ENCODE results near the gene TNK1. TPM values are rescaled to one million over a fixed set of nuclear protein-coding genes. Genes with fewer than 3 reads are reported as not detected.

Gene TNK1
- total and polyA plus RNA-seq, 2 of the 8 experiments (the other 6 are each of a cell fraction or from before 2014, with no cell fraction given) = 7.6 to 9.5 TPM

- Histone ChIP-seq H3K27ac (ENCODE audit: low read depth, low read length) (no peak overlapping the region), H4K8ac (ENCODE audit: extremely low read depth, insufficient read depth, low read length) (peak overlapping the region; percentile 5; the same call in 1 of the 2 replicates), H3K4me3 (ENCODE audit: extremely low read depth in 1 of 4, insufficient read depth in 2 of 4, low read depth in 3 of 4, low read length in 4 of 4) (no peak overlapping the region), H2AK5ac (ENCODE audit: low read depth, low read length) (no peak overlapping the region), H3K14ac (ENCODE audit: insufficient read length) (no peak overlapping the region), H2BK120ac (replicated peaks; ENCODE audit: low read depth, low read length) (no peak overlapping the region), H3K27me3 (replicated peaks in 1 of 4; ENCODE audit: control insufficient read depth in 3 of 4, extremely low read depth in 1 of 4, insufficient read depth in 3 of 4, low read length in 3 of 4) (no peaks in the 10 kb centered on the region), H3K18ac (ENCODE audit: extremely low read depth, low read length) (no peak overlapping the region), H3K23me2 (ENCODE audit: low read depth, low read length) (no peaks in the 10 kb centered on the region), H2BK15ac (ENCODE audit: low read length) (no peak overlapping the region), H4K91ac (replicated peaks; ENCODE audit: insufficient read length, low read length) (no peak overlapping the region), H4K20me1 (replicated peaks in 1 of 2; ENCODE audit: control insufficient read depth in 1 of 2, insufficient read depth in 2 of 2, low read length in 2 of 2) (no peaks in the 10 kb centered on the region), H4K5ac (ENCODE audit: insufficient read length, low read depth, low read length) (no peak overlapping the region), H3K4me1 (replicated peaks in 1 of 4; ENCODE audit: control insufficient read depth in 3 of 4, insufficient read depth in 4 of 4, low read length in 3 of 4) (no peaks in the 10 kb centered on the region), H3K56ac (replicated peaks; ENCODE audit: insufficient read length, low read depth, low read length) (no peak overlapping the region), H2BK12ac (ENCODE audit: low read depth, low read length) (no peak overlapping the region), H3K9ac (replicated peaks in 1 of 4; ENCODE audit: extremely low read depth in 1 of 4, low read depth in 3 of 4, low read length in 3 of 4) (no peak overlapping the region), H2BK20ac (ENCODE audit: low read length) (no peak overlapping the region), H3K4ac (replicated peaks; ENCODE audit: insufficient read length, low read depth, low read length) (no peak overlapping the region), H3K9me3 (ENCODE audit: insufficient read depth in 2 of 2, low read depth in 1 of 2, low read length in 1 of 2) (no peaks in the 10 kb centered on the region), H3K79me2 (ENCODE audit: control insufficient read depth in 1 of 2, insufficient read depth in 2 of 2, low read length in 2 of 2) (no peaks in the 10 kb centered on the region), H3K4me2 (ENCODE audit: insufficient read depth in 1 of 2, low read depth in 2 of 2, low read length in 2 of 2) (no peak overlapping the region), H2AFZ (ENCODE audit: low read length) (no peak overlapping the region), H2BK5ac (ENCODE audit: low read depth, low read length) (no peak overlapping the region), H3K23ac (ENCODE audit: insufficient read length) (no peak overlapping the region), H3K36me3 (ENCODE audit: control insufficient read depth in 2 of 4, insufficient read depth in 4 of 4, low read length in 3 of 4) (no peaks in the 10 kb centered on the region; a peak in 1 of 8 replicates), H3K79me1 (ENCODE audit: low read depth, low read length) (no peaks in the 10 kb centered on the region)
- DNase-seq (ENCODE audit: low read depth in 1 of 2, low spot score in 2 of 2) = no peak
- no peak for TF ChIP-seq EGR1 (IDR thresholded peaks at IDR 0.05; ENCODE audit: borderline replicate concordance, low read depth, low read length)
- no peak for FAIRE-seq
- WGBS, 2 experiments (ENCODE audit: extremely low coverage in 1 of 2, insufficient coverage in 1 of 2, insufficient read length in 1 of 2, insufficient replicate concordance in 2 of 2, low coverage in 1 of 2, low lambda C conversion rate in 2 of 2, missing lambda C conversion rate in 1 of 2) = 94% methylated on average over 15 of the region's 15 CpGs; no CpG with 5 or more reads in 1 of the 2 experiments
- ChIA-PET CTCF (ENCODE audit: partially characterized antibody) (interaction anchor here (0.5 to 14.1 kb wide), 7 partner anchors 10 to 303 kb away, joined by 3 to 167 read pairs (median 3); partner anchors contain the start of genes NEURL4 and TMEM95), POLR2A (ENCODE audit: partially characterized antibody) (interaction anchor here (1.0 to 3.7 kb wide), 7 partner anchors 13 to 218 kb away, joined by 3 to 20 read pairs (median 3); partner anchors contain the start of gene NEURL4)
Observed at GRCh38 chr17:7343250-7343649, 37.6 kb upstream of the TNK1 start.
